IMR-90 (cell line): ENCODE measurements around the gene FGFR4. TPM values are rescaled to one million over a fixed set of nuclear protein-coding genes. Genes with fewer than 3 reads are reported as not detected.

ENCODE experiments used
- ATAC-seq: fragments of 200-7000 bp; cut with Tn5 transposase; 2 replicates; pipeline ENCODE4 v1.9.1; 2020; ENCODE audit warnings: low read depth, mild to moderate bottlenecking, moderate library complexity
- BruUV-seq: library from RNA; stranded (reverse); fragments of 400-500 nt; replicated peaks from 2 replicates; lab custom pipeline; 2021; lab: Mats Ljungman, UMichigan
- CTCF ChIA-PET: fragments of 300-600 bp; formaldehyde crosslinking; extraction: SDS; loops from one replicate; lab custom pipeline; 2021; ENCODE audit warnings: antibody characterized with exemption; lab: Yijun Ruan, JAX
- POLR2A ChIA-PET: fragments of 300-600 bp; sonication (Branson Sonifier 250); formaldehyde crosslinking; loops from one replicate; lab custom pipeline; 2022; ENCODE audit warnings: antibody characterized with exemption; ENCODE audit not compliant: unreplicated experiment; lab: Charles Lee
- DNase-seq: peaks from one replicate; pipeline ENCODE4 v3.0.0; 2013
- H2AFZ ChIP-seq: replicated peaks from 2 replicates; pipeline ENCODE3; 2013; ENCODE audit warnings: low read length, mild to moderate bottlenecking; ENCODE audit not compliant: poor library complexity
- H2AK5ac ChIP-seq: 2 replicates; pipeline ENCODE4 v1.6.1; 2013; ENCODE audit warnings: low read depth, low read length, inconsistent platforms
- H2AK9ac ChIP-seq: replicated peaks from 2 replicates; pipeline ENCODE3; 2013; ENCODE audit warnings: mild to moderate bottlenecking, low read depth, low read length, moderate library complexity; ENCODE audit not compliant: poor library complexity
- H2BK120ac ChIP-seq: 2 replicates; pipeline ENCODE4 v1.6.1; 2013; ENCODE audit warnings: low read depth, low read length, inconsistent platforms
- H2BK15ac ChIP-seq: 3 replicates; pipeline ENCODE4 v1.6.1; 2013; ENCODE audit warnings: low read depth, low read length, inconsistent platforms
- H2BK20ac ChIP-seq: 2 replicates; pipeline ENCODE4 v1.6.1; 2013; ENCODE audit warnings: low read depth, mild to moderate bottlenecking, inconsistent platforms, low read length, moderate library complexity
- H2BK5ac ChIP-seq: 2 replicates; pipeline ENCODE4 v1.6.1; 2013; ENCODE audit warnings: mild to moderate bottlenecking, low read depth, low read length, inconsistent platforms; ENCODE audit not compliant: poor library complexity, severe bottlenecking
- H3K14ac ChIP-seq: replicated peaks from 2 replicates; pipeline ENCODE4 v1.6.1; 2013; ENCODE audit warnings: low read depth, low read length, inconsistent platforms
- H3K18ac ChIP-seq: 2 replicates; pipeline ENCODE4 v1.6.1; 2013; ENCODE audit warnings: low read depth, low read length, control low read depth
- H3K23ac ChIP-seq: 2 replicates; pipeline ENCODE4 v1.6.1; 2013; ENCODE audit warnings: low read depth, low read length, inconsistent platforms
- H3K27ac ChIP-seq: 2 replicates; pipeline ENCODE4 v1.5.1; 2013; ENCODE audit warnings: mild to moderate bottlenecking, control low read depth, low read length; ENCODE audit not compliant: insufficient read depth
- H3K27me3 ChIP-seq: 2 replicates; pipeline ENCODE4 v1.6.1; 2013; ENCODE audit warnings: low read length; ENCODE audit not compliant: control insufficient read depth, insufficient read depth
- H3K36me3 ChIP-seq: 2 replicates; pipeline ENCODE4 v1.6.1; 2013; ENCODE audit warnings: low read length, mixed read lengths; ENCODE audit not compliant: control insufficient read depth, insufficient read depth
- H3K4ac ChIP-seq: 2 replicates; pipeline ENCODE4 v1.6.1; 2013; ENCODE audit warnings: low read depth, low read length, inconsistent platforms
- H3K4me1 ChIP-seq: 2 replicates; pipeline ENCODE4 v1.6.1; 2013; ENCODE audit warnings: low read length, mixed read lengths; ENCODE audit not compliant: control insufficient read depth, insufficient read depth
- H3K4me2 ChIP-seq: 2 replicates; pipeline ENCODE4 v1.6.1; 2013; ENCODE audit warnings: low read depth, mild to moderate bottlenecking, control low read depth, low read length, moderate library complexity
- H3K4me3 ChIP-seq: 2 replicates; pipeline ENCODE4 v1.5.1; 2013; ENCODE audit warnings: low read depth, mild to moderate bottlenecking, control low read depth, low read length, moderate library complexity; ENCODE audit not compliant: insufficient read depth
- H3K56ac ChIP-seq: 2 replicates; pipeline ENCODE4 v1.6.1; 2013; ENCODE audit warnings: low read length, inconsistent platforms; ENCODE audit not compliant: insufficient read depth; ENCODE audit errors: extremely low read depth
- H3K79me1 ChIP-seq, 2 experiments: 2 replicates each; pipeline ENCODE4 v1.6.1; 2013; ENCODE audit warnings: low read length in 2 of 2, inconsistent platforms in 1 of 2, low read depth in 1 of 2
- H3K9ac ChIP-seq: 2 replicates; pipeline ENCODE4 v1.6.1; 2013; ENCODE audit warnings: low read depth, low read length, control low read depth
- H3K9me1 ChIP-seq: 2 replicates; pipeline ENCODE4 v1.6.1; 2013; ENCODE audit warnings: low read length, inconsistent platforms; ENCODE audit not compliant: insufficient read depth
- H3K9me3 ChIP-seq: 2 replicates; pipeline ENCODE4 v1.6.1; 2013; ENCODE audit warnings: low read length; ENCODE audit not compliant: control insufficient read depth, insufficient read depth
- H4K20me1 ChIP-seq: 2 replicates; pipeline ENCODE4 v1.6.1; 2013; ENCODE audit warnings: low read length, inconsistent platforms; ENCODE audit not compliant: insufficient read depth
- H4K5ac ChIP-seq: 2 replicates; pipeline ENCODE4 v1.6.1; 2013; ENCODE audit warnings: mild to moderate bottlenecking, low read depth, low read length, control low read depth
- H4K8ac ChIP-seq, 2 experiments: 2 replicates each; pipeline ENCODE4 v1.6.1; 2013; ENCODE audit warnings: low read depth in 2 of 2, low read length in 2 of 2, control low read depth in 1 of 2, inconsistent platforms in 1 of 2
- H4K91ac ChIP-seq: 2 replicates; pipeline ENCODE4 v1.6.1; 2013; ENCODE audit warnings: low read depth, low read length, inconsistent platforms; ENCODE audit not compliant: insufficient read depth
- BHLHE40 ChIP-seq: fragments of 150-350 bp; IDR thresholded peaks from 2 replicates; pipeline ENCODE4 v1.6.1; 2016; ENCODE audit warnings: mild to moderate bottlenecking, low read depth, low read length
- CHD1 ChIP-seq: IDR thresholded peaks from 2 replicates; pipeline ENCODE4 v1.6.1; 2012; ENCODE audit warnings: low read depth, low read length, improper control_type of control experiment
- FOS ChIP-seq: fragments of 150-350 bp; IDR thresholded peaks from 2 replicates; pipeline ENCODE4 v1.6.1; 2016; ENCODE audit warnings: low read depth, low read length
- MAZ ChIP-seq: IDR thresholded peaks from 2 replicates; pipeline ENCODE4 v1.6.1; 2012; ENCODE audit warnings: low read depth, mild to moderate bottlenecking, low read length, improper control_type of control experiment, moderate library complexity, borderline replicate concordance
- MXI1 ChIP-seq: IDR thresholded peaks from 2 replicates; pipeline ENCODE4 v1.6.1; 2012; ENCODE audit warnings: low read depth, mild to moderate bottlenecking, low read length, moderate library complexity, borderline replicate concordance
- RCOR1 ChIP-seq: IDR thresholded peaks from 2 replicates; pipeline ENCODE4 v1.6.1; 2012; ENCODE audit warnings: mild to moderate bottlenecking, low read length, improper control_type of control experiment; ENCODE audit not compliant: insufficient replicate concordance
- WGBS, 2 experiments: methylation state at CpG; one replicate each; pipeline versions ENCODE4 v1.1.5 to v1.1.7; 2013; ENCODE audit warnings: missing lambda C conversion rate in 2 of 2; ENCODE audit not compliant: insufficient read length in 1 of 2; ENCODE audit errors: extremely low coverage in 2 of 2; 5-methylcytosine and 5-hydroxymethylcytosine counted together
- dilution Hi-C: fragments of 300-500 bp; cut with HindIII; formaldehyde crosslinking; loops from one replicate; pipeline ENCODE4 v1.14.3; 2018; ENCODE audit warnings: low sequenced_read_pairs; ENCODE audit not compliant: unreplicated experiment
- in situ Hi-C: fragments of 300-500 bp; cut with MboI; formaldehyde crosslinking; loops from 3 replicates; pipeline ENCODE4 v1.14.3; 2019; ENCODE audit warnings: low sequenced_read_pairs, inconsistent platforms, mixed read lengths
- intact Hi-C: fragments of 100-400 bp; cut with micrococcal nuclease; formaldehyde crosslinking; loops from 2 replicates; pipeline ENCODE4 v1.10.0; 2022
- polyA plus RNA-seq, 3 experiments: library from polyadenylated mRNA; depleted of rRNA; stranded (reverse); fragments of >200 nt; gene quantifications; 2 replicates each; pipeline ENCODE4 v1.2.3, GENCODE V29; 2012; ENCODE audit warnings: low replicate concordance in 1 of 3
- total RNA-seq: library from RNA; depleted of rRNA; stranded (reverse); fragments of >200 nt; gene quantifications from 2 replicates; pipeline ENCODE4 v1.2.3, GENCODE V29; 2012

Gene FGFR4
- total and polyA plus RNA-seq, 2 of the 4 experiments (the other 2 are of a cell fraction) = 0.90 to 2.4 TPM

DNA sequence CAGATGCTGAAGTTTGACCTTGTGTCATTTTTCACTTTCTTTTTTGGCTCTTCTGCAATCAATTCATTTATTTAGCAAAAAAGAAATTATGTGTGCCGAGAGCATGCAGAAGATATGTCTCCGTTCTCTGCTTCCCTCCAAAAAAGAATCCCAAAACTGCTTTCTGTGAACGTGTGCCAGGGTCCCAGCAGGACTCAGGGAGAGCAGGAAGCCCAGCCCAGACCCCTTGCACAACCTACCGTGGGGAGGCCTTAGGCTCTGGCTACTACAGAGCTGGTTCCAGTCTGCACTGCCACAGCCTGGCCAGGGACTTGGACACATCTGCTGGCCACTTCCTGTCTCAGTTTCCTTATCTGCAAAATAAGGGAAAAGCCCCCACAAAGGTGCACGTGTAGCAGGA lies 2.4 kb downstream of the FGFR4 start:
- Histone ChIP-seq H4K8ac (no peak overlapping the region), H3K4me1 (peaks cover 11% of the 10 kb centered on the region), H3K4me3 (no peak overlapping the region), H4K20me1 (no peaks in the 10 kb centered on the region; the same call in 1 of the 2 replicates), H2AK5ac (0 out of 2 replicates have a peak overlapping the region, but pooled peaks have one; percentile 24), H2BK15ac (no peak overlapping the region; the same call in 2 of the 3 replicates), H3K9me1 (0 out of 2 replicates have a peak, but pooled peaks cover 3% of the 10 kb centered on the region), H3K9ac (0 out of 2 replicates have a peak overlapping the region, but pooled peaks have one; percentile 2), H3K79me1 (no peaks in the 10 kb centered on the region), H3K9me3 (no peaks in the 10 kb centered on the region), H3K18ac (no peak overlapping the region), H3K27me3 (peaks cover 2% of the 10 kb centered on the region; the same call in 1 of the 2 replicates), H2AFZ (peak overlapping the region; percentile 49), H4K91ac (no peak overlapping the region; the same call in 1 of the 2 replicates), H2BK5ac (no peak overlapping the region), H3K56ac (no peak overlapping the region), H2BK20ac (no peak overlapping the region), H2AK9ac (no peak overlapping the region), H3K4me2 (peak overlapping the region; percentile 26; the same call in 1 of the 2 replicates), H3K23ac (no peak overlapping the region), H3K27ac (no peak overlapping the region), H3K4ac (no peak overlapping the region), H3K36me3 (peaks cover 8% of the 10 kb centered on the region; the same call in 1 of the 2 replicates), H4K5ac (no peak overlapping the region), H2BK120ac (no peak overlapping the region), H3K14ac (no peak overlapping the region)
- TF ChIP-seq BHLHE40 (no peak), RCOR1 (no peak), MAZ (no peak), MXI1 (no peak), CHD1 (no peak), FOS (no peak)
- no peak for DNase-seq
- in situ Hi-C loops = no loop called here
- no peak for ATAC-seq
- ChIA-PET CTCF (interaction anchor here (0.9 kb wide), 1 partner anchor 17 kb away, joined by 3 read pairs; no protein-coding TSS in a partner anchor), POLR2A (no interaction called here)
- intact Hi-C loops = no loop called here
- whole genome bisulfite sequencing, 2 experiments = 67% methylated on average over 3 of the region's 5 CpGs; no CpG with 5 or more reads in 1 of the 2 experiments
- no TSS peak for BruUV-seq
- dilution Hi-C loops = no loop called here
